K562 (cell line): Measurements from ENCODE around the gene GFAP. TPM values are rescaled to one million over a fixed set of nuclear protein-coding genes. Genes with fewer than 3 reads are reported as not detected.

Source experiments
- ATF3 ChIP-seq, 2 experiments: fragments of 450-650 bp in 1 of 2; sonication (generic) in 1 of 2; formaldehyde crosslinking in 1 of 2; IDR thresholded peaks in 1 of 2; conservative IDR thresholded peaks in 1 of 2; 2 replicates each; pipeline versions ENCODE4 v1.6.1 to v1.8.1; 2016 to 2023; ENCODE audit warnings: mild to moderate bottlenecking in 2 of 2, moderate library complexity in 2 of 2, inconsistent platforms in 1 of 2, missing genetic modification reagents in 1 of 2
- BRD4 ChIP-seq: fragments of 200-600 bp; sonication (generic); IDR thresholded peaks from 2 replicates; pipeline ENCODE4 v1.6.1; 2017; ENCODE audit warnings: inconsistent platforms
- EP300 ChIP-seq: IDR thresholded peaks from 2 replicates; pipeline ENCODE4 v1.6.1; 2012; ENCODE audit warnings: low read length, improper control_type of control experiment
- FIP1L1 ChIP-seq: fragments of 200-400 bp; formaldehyde crosslinking; IDR thresholded peaks from 2 replicates; pipeline ENCODE4 v1.6.1; 2018; ENCODE audit warnings: mild to moderate bottlenecking, low read depth, low read length; ENCODE audit not compliant: poor library complexity, severe bottlenecking
- FOSL1 ChIP-seq: fragments of 200-800 bp; sonication (Bioruptor generic); conservative IDR thresholded peaks from 2 replicates; pipeline ENCODE4 v1.6.1; 2016; ENCODE audit warnings: missing genetic modification characterization, missing compliant biosample characterization
- GTF2E2 ChIP-seq: fragments of 200-800 bp; sonication (Bioruptor generic); IDR thresholded peaks from 2 replicates; pipeline ENCODE4 v1.6.1; 2016; ENCODE audit warnings: missing genetic modification characterization, missing compliant biosample characterization
- HIVEP1 ChIP-seq: fragments of 250-450 bp; sonication (Bioruptor Pico); IDR thresholded peaks from 2 replicates; pipeline ENCODE4 v1.4.0; 2020; ENCODE audit warnings: mild to moderate bottlenecking
- POLR2H ChIP-seq: IDR thresholded peaks from 2 replicates; pipeline ENCODE4 v1.6.1; 2016; ENCODE audit warnings: missing genetic modification characterization, low read depth, mild to moderate bottlenecking, control low read depth, missing compliant biosample characterization, moderate library complexity
- ZBTB9 ChIP-seq: fragments of 450-650 bp; formaldehyde crosslinking; IDR thresholded peaks from 2 replicates; pipeline ENCODE4 v1.4.0; 2020; ENCODE audit warnings: mild to moderate bottlenecking, moderate library complexity
- ZNF398 ChIP-seq: fragments of 250-450 bp; sonication (Bioruptor Pico); IDR thresholded peaks from 2 replicates; pipeline ENCODE4 v1.8.0; 2021; ENCODE audit warnings: moderate library complexity, mild to moderate bottlenecking, inconsistent platforms
- ZNF512 ChIP-seq: IDR thresholded peaks from 2 replicates; pipeline ENCODE4 v1.6.1; 2016; ENCODE audit warnings: missing genetic modification characterization, missing compliant biosample characterization
- polyA plus RNA-seq, 8 experiments: library from polyadenylated mRNA; depleted of rRNA in 4 of 8; stranded (reverse) in 5 of 8; unstranded in 3 of 8; fragments of >200 nt; fragmentation: Nextera tagmentation in 2 of 8; fragmentation: Illumina TruSeq in 1 of 8; extraction: Ambion mirVana in 2 of 8; extraction: Trizol in 1 of 8; gene quantifications; 2 replicates each; pipeline versions ENCODE4 v1.2.1 to v1.2.3, GENCODE V29; 2011 to 2014; ENCODE audit warnings: inconsistent platforms in 1 of 8, missing spikeins in 1 of 8
- total RNA-seq, 7 experiments: library from RNA; depleted of rRNA in 6 of 7; stranded (reverse); fragments of >200 nt in 6 of 7; fragmentation: Illumina TruSeq in 2 of 7; extraction: Trizol in 2 of 7; gene quantifications; 2 replicates each; pipeline versions ENCODE4 v1.2.1 to v1.2.3, GENCODE V29; 2011 to 2021; ENCODE audit warnings: low replicate concordance in 1 of 7

Gene GFAP
- total and polyA plus RNA-seq, 9 of the 15 experiments (the other 6 are each of a cell fraction or from before 2014, with no cell fraction given): 0.07 to 1.4 (median 0.60) TPM; not detected in 1

- TF ChIP-seq ATF3 (IDR thresholded peaks at IDR 0.05): peak; percentile 24; the same call in 1 of the 2 replicates
- peak; percentile 73; the same call in 1 of the 2 replicates for TF ChIP-seq ATF3 (CRISPR knock-in tag; conservative IDR thresholded peaks at IDR 0.05)
- TF ChIP-seq BRD4: 0 out of 2 replicates have a peak, but pooled peaks have one; percentile 55
- TF ChIP-seq FIP1L1: peak; percentile 37
- TF ChIP-seq GTF2E2: peak; percentile 58; the same call in 1 of the 2 replicates
- TF ChIP-seq ZNF398 (CRISPR knock-in tag): no peak
- no peak for TF ChIP-seq ZNF512 (tag)
- 0 out of 2 replicates have a peak, but pooled peaks have one; percentile 38 for TF ChIP-seq ZBTB9 (CRISPR knock-in tag)
- peak; percentile 33 for TF ChIP-seq FOSL1 (tag)
- TF ChIP-seq EP300: 0 out of 2 replicates have a peak, but pooled peaks have one; percentile 3
- TF ChIP-seq HIVEP1 (CRISPR knock-in tag): 0 out of 2 replicates have a peak, but pooled peaks have one; percentile 33
- peak; percentile 92 for TF ChIP-seq POLR2H (tag)
Observed at GRCh38 chr17:44947461-44948314, 32.4 kb upstream of the GFAP start, which contains the start of gene KIF18B (continued).
